Smooth muscle cell (in vitro differentiated cells): ENCODE measurements around the gene NEK5. TPM values are rescaled to one million over a fixed set of nuclear protein-coding genes. Genes with fewer than 3 reads are reported as not detected.

Source experiments
- DNase-seq: peaks from one replicate; lab custom pipeline; 2025; ENCODE audit not compliant: unreplicated experiment; lab: John Stamatoyannopoulos, UW
- H2AFZ ChIP-seq: fragments of 200-600 bp; sonication (generic); 2 replicates; pipeline ENCODE4 v1.6.0; 2016; ENCODE audit warnings: antibody characterized with exemption, low read depth, mild to moderate bottlenecking
- H3F3A ChIP-seq: fragments of 200-600 bp; sonication (generic); 2 replicates; pipeline ENCODE4 v1.6.0; 2017; ENCODE audit warnings: antibody characterized with exemption, low read depth
- H3K27ac ChIP-seq: fragments of 200-600 bp; sonication (generic); 2 replicates; pipeline ENCODE4 v1.5.1; 2016; ENCODE audit warnings: low read depth, mild to moderate bottlenecking
- H3K27me3 ChIP-seq: fragments of 200-600 bp; sonication (generic); 2 replicates; pipeline ENCODE4 v1.6.1; 2016; ENCODE audit warnings: low read depth, mild to moderate bottlenecking
- H3K36me3 ChIP-seq: fragments of 200-600 bp; sonication (generic); 2 replicates; pipeline ENCODE4 v1.5.1; 2016; ENCODE audit warnings: low read depth
- H3K4me1 ChIP-seq: fragments of 200-600 bp; sonication (generic); 2 replicates; pipeline ENCODE4 v1.5.1; 2016; ENCODE audit warnings: low read depth
- H3K4me2 ChIP-seq: fragments of 200-600 bp; sonication (generic); 2 replicates; pipeline ENCODE4 v1.6.0; 2016; ENCODE audit warnings: mild to moderate bottlenecking
- H3K4me3 ChIP-seq: fragments of 200-600 bp; sonication (generic); 2 replicates; pipeline ENCODE4 v1.5.1; 2016; ENCODE audit warnings: mild to moderate bottlenecking
- H3K79me2 ChIP-seq: fragments of 200-600 bp; sonication (generic); 2 replicates; pipeline ENCODE4 v1.6.0; 2016; ENCODE audit warnings: low read depth, mild to moderate bottlenecking
- H3K9ac ChIP-seq: fragments of 200-600 bp; sonication (generic); 2 replicates; pipeline ENCODE4 v1.6.0; 2016; ENCODE audit warnings: low read depth
- H3K9me3 ChIP-seq: fragments of 200-600 bp; sonication (generic); replicated peaks from 2 replicates; pipeline ENCODE4 v1.5.1; 2016; ENCODE audit warnings: low read depth
- H4K20me1 ChIP-seq: fragments of 200-600 bp; sonication (generic); 2 replicates; pipeline ENCODE4 v1.6.0; 2016; ENCODE audit warnings: low read depth
- CTCF ChIP-seq: fragments of 200-600 bp; sonication (generic); IDR thresholded peaks from 2 replicates; pipeline ENCODE4 v1.5.1; 2017; ENCODE audit warnings: borderline replicate concordance, mild to moderate bottlenecking, antibody characterized with exemption; ENCODE audit not compliant: insufficient read depth, poor library complexity, severe bottlenecking
- WGBS: methylation state at CpG from one replicate; pipeline ENCODE4 v1.1.7; 2016; ENCODE audit warnings: low lambda C conversion rate; 5-methylcytosine and 5-hydroxymethylcytosine counted together
- polyA plus RNA-seq: library from polyadenylated mRNA; unstranded; fragments of >200 nt; fragmentation: Nextera tagmentation; extraction: Ambion mirVana; gene quantifications from 2 replicates; pipeline ENCODE4 v1.2.1, GENCODE V29; 2016
- total RNA-seq: library from RNA; depleted of rRNA; stranded (reverse); fragments of >200 nt; gene quantifications from 2 replicates; pipeline ENCODE4 v1.2.3, GENCODE V29; 2014

Gene NEK5
- total and polyA plus RNA-seq, 2 experiments from 2014 or later, result 0.04 to 0.29 TPM

- peak overlapping the region; percentile 5 for H3K4me2 ChIP-seq
- no peak overlapping the region for H3K9ac ChIP-seq
- H4K20me1 ChIP-seq, result no peaks in the 10 kb centered on the region
- H3K9me3 ChIP-seq, result no peaks in the 10 kb centered on the region
- H3F3A ChIP-seq, result no peaks in the 10 kb centered on the region
- no peak for DNase-seq
- no peak overlapping the region for H2AFZ ChIP-seq
- no peak overlapping the region for H3K4me3 ChIP-seq
- H3K27me3 ChIP-seq, result no peaks in the 10 kb centered on the region
- peak overlapping the region; percentile 4 for H3K27ac ChIP-seq
- peaks cover under 1% of the 10 kb centered on the region for H3K4me1 ChIP-seq
- peaks cover 5% of the 10 kb centered on the region for H3K79me2 ChIP-seq
- no peaks in the 10 kb centered on the region for H3K36me3 ChIP-seq
- WGBS, result 11% methylated on average over 1 of the region's 1 CpG
- no peak for TF ChIP-seq CTCF
These were observed 27.9 kb upstream of the NEK5 start for GRCh38 chr13:52156724-52157261.

GRCh38 chr13:52155177-52155576, 26.3 kb upstream of the NEK5 start:
- peaks cover 5% of the 10 kb centered on the region for H3K79me2 ChIP-seq
- TF ChIP-seq CTCF, result no peak
- H4K20me1 ChIP-seq, result no peaks in the 10 kb centered on the region
- H3F3A ChIP-seq, result no peaks in the 10 kb centered on the region
- H3K4me3 ChIP-seq, result no peak overlapping the region
- H3K27ac ChIP-seq, result no peak overlapping the region
- H2AFZ ChIP-seq, result no peak overlapping the region
- H3K36me3 ChIP-seq, result no peaks in the 10 kb centered on the region
- no peaks in the 10 kb centered on the region for H3K4me1 ChIP-seq
- no peak overlapping the region for H3K9ac ChIP-seq
- no peaks in the 10 kb centered on the region for H3K27me3 ChIP-seq
- H3K4me2 ChIP-seq, result no peak overlapping the region
- 95% methylated on average over 1 of the region's 1 CpG for WGBS
- DNase-seq, result no peak
- H3K9me3 ChIP-seq, result no peaks in the 10 kb centered on the region

- Histone ChIP-seq H4K20me1 (no peaks in the 10 kb centered on the region), H3K27me3 (no peaks in the 10 kb centered on the region), H3K4me1 (no peaks in the 10 kb centered on the region), H2AFZ (no peak overlapping the region), H3K9me3 (no peaks in the 10 kb centered on the region), H3K36me3 (peaks cover 5% of the 10 kb centered on the region), H3K27ac (no peak overlapping the region), H3K4me3 (no peak overlapping the region), H3K79me2 (no peaks in the 10 kb centered on the region), H3F3A (no peaks in the 10 kb centered on the region), H3K4me2 (no peak overlapping the region), H3K9ac (no peak overlapping the region)
- no peak for TF ChIP-seq CTCF
- no peak for DNase-seq
- 89% methylated on average over 1 of the region's 1 CpG for WGBS
These were observed 18.4 kb upstream of the NEK5 start for GRCh38 chr13:52147225-52147624.

GRCh38 chr13:52141299-52141698, 12.4 kb upstream of the NEK5 start:
- TF ChIP-seq CTCF, result no peak
- WGBS, result 94% methylated on average over 2 of the region's 2 CpGs
- no peaks in the 10 kb centered on the region for H3K9me3 ChIP-seq
- H3K4me1 ChIP-seq, result no peaks in the 10 kb centered on the region
- no peaks in the 10 kb centered on the region for H3F3A ChIP-seq
- no peaks in the 10 kb centered on the region for H3K27me3 ChIP-seq
- no peaks in the 10 kb centered on the region for H3K79me2 ChIP-seq
- H3K4me2 ChIP-seq, result no peak overlapping the region
- H2AFZ ChIP-seq, result no peak overlapping the region
- no peaks in the 10 kb centered on the region for H4K20me1 ChIP-seq
- no peaks in the 10 kb centered on the region for H3K36me3 ChIP-seq
- no peak overlapping the region for H3K4me3 ChIP-seq
- DNase-seq, result no peak
- H3K27ac ChIP-seq, result no peak overlapping the region
- H3K9ac ChIP-seq, result no peak overlapping the region
